Neural cell (in vitro differentiated cells): ENCODE measurements around the gene ITGAE.

Experiments
- EP300 ChIP-seq: fragments of 450-650 bp; conservative IDR thresholded peaks from 2 replicates; pipeline ENCODE4 v1.6.1; 2014; ENCODE audit warnings: antibody characterized with exemption, mild to moderate bottlenecking, moderate library complexity; ENCODE audit not compliant: poor library complexity, severe bottlenecking
- EZH2 ChIP-seq: fragments of 200-600, 300-800 bp; shearing (Covaris generic), sonication (generic); IDR thresholded peaks from 2 replicates; pipeline ENCODE4 v1.6.1; 2014; ENCODE audit warnings: antibody characterized with exemption, low read length, borderline replicate concordance, mild to moderate bottlenecking; ENCODE audit not compliant: insufficient read depth, poor library complexity, severe bottlenecking
- POLR2AphosphoS5 ChIP-seq: IDR thresholded peaks from 2 replicates; pipeline ENCODE4 v1.6.1; 2012
- TAF1 ChIP-seq: IDR thresholded peaks from 2 replicates; pipeline ENCODE4 v1.6.1; 2012; ENCODE audit warnings: low read depth
- TF ChIP-seq, protein P1 (sequence below): fragments of 450-650 bp; IDR thresholded peaks from 2 replicates; pipeline ENCODE4 v1.5.1; 2014; ENCODE audit warnings: antibody characterized with exemption, mild to moderate bottlenecking, moderate library complexity; ENCODE audit not compliant: poor library complexity, severe bottlenecking

DNA sequence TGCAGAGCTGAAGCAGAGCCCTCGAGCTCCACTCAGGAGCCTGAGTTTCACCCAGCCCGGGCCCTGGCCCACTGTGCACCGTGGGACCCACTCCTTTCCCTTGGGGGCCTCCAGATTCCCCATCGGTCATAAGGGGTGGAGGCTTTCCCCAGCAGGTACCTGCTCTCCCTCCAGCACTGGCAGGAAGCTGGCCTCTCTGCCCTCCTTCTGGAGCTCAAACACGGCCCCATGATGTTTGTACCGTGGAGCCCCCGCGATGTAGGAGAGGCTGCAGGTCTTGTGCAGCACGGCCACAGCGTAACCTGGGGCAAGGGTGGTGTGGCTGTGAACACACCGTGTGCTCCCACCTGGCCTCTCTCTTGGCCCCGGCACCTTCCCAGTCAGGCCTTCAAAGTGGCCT is 47.4 kb downstream of the ITGAE start:
- TF ChIP-seq, protein P1, sequence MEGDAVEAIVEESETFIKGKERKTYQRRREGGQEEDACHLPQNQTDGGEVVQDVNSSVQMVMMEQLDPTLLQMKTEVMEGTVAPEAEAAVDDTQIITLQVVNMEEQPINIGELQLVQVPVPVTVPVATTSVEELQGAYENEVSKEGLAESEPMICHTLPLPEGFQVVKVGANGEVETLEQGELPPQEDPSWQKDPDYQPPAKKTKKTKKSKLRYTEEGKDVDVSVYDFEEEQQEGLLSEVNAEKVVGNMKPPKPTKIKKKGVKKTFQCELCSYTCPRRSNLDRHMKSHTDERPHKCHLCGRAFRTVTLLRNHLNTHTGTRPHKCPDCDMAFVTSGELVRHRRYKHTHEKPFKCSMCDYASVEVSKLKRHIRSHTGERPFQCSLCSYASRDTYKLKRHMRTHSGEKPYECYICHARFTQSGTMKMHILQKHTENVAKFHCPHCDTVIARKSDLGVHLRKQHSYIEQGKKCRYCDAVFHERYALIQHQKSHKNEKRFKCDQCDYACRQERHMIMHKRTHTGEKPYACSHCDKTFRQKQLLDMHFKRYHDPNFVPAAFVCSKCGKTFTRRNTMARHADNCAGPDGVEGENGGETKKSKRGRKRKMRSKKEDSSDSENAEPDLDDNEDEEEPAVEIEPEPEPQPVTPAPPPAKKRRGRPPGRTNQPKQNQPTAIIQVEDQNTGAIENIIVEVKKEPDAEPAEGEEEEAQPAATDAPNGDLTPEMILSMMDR, result no peak
- TF ChIP-seq TAF1 (no peak), EZH2 (no peak), EP300 (no peak), POLR2AphosphoS5 (no peak)
